K562 (cell line): ENCODE measurements around the gene PITPNM3.

Experiments used
- BRF1 ChIP-seq: IDR thresholded peaks from 3 replicates; pipeline ENCODE4 v1.6.1; 2011; ENCODE audit warnings: borderline replicate concordance, mild to moderate bottlenecking; ENCODE audit not compliant: insufficient read length; ENCODE audit errors: extremely low read depth
- CHD1 ChIP-seq: fragments of 200-600 bp; sonication (generic); IDR thresholded peaks from one replicate; pipeline ENCODE4 v1.6.1; 2012; ENCODE audit warnings: mild to moderate bottlenecking, moderate library complexity, low read length, inconsistent platforms
- MTF1 ChIP-seq: fragments of 250-450 bp; sonication (Bioruptor Pico); IDR thresholded peaks from 2 replicates; pipeline ENCODE4 v1.9.0; 2021; ENCODE audit warnings: moderate library complexity, mild to moderate bottlenecking, inconsistent platforms, borderline replicate concordance
- RAD51 ChIP-seq: fragments of 450-650 bp; IDR thresholded peaks from 2 replicates; pipeline ENCODE4 v1.7.1; 2016; ENCODE audit warnings: low read depth, mild to moderate bottlenecking, borderline replicate concordance
- YY1 ChIP-seq, 3 experiments: IDR thresholded peaks; 2 replicates each; pipeline ENCODE4 v1.6.1; 2011; ENCODE audit warnings: low read length in 2 of 3, mild to moderate bottlenecking in 2 of 3, moderate library complexity in 2 of 3, borderline replicate concordance in 1 of 3, control low read depth in 1 of 3, low read depth in 1 of 3; ENCODE audit not compliant: insufficient read depth in 3 of 3, insufficient replicate concordance in 2 of 3, control insufficient read depth in 1 of 3, insufficient read length in 1 of 3; ENCODE audit errors: extremely low read depth in 1 of 3
- ZNF253 ChIP-seq: fragments of 250-450 bp; sonication (Bioruptor Pico); conservative IDR thresholded peaks from 2 replicates; pipeline ENCODE4 v1.6.1; 2021; ENCODE audit warnings: mild to moderate bottlenecking
- ZNF3 ChIP-seq: fragments of 250-450 bp; sonication (Bioruptor Pico); IDR thresholded peaks from 2 replicates; pipeline ENCODE4 v1.5.0; 2021; ENCODE audit warnings: mild to moderate bottlenecking, moderate library complexity

GRCh38 chr17:6476810-6477179 lies 79.6 kb downstream of the PITPNM3 start:
- TF ChIP-seq YY1 (IDR thresholded peaks at IDR 0.05; ENCODE audit: borderline replicate concordance in 1 of 3, control insufficient read depth in 1 of 3, extremely low read depth in 1 of 3, insufficient read depth in 3 of 3, insufficient read length in 1 of 3, insufficient replicate concordance in 2 of 3, low read depth in 1 of 3, low read length in 2 of 3) (no peak), BRF1 (no peak), MTF1 (no peak), CHD1 (no peak), ZNF253 (no peak), ZNF3 (no peak), RAD51 (no peak)
